HG02571 (cell line): ENCODE measurements around the gene BGN.

Experiments
- ATAC-seq: cut with Tn5 transposase; IDR thresholded peaks from one replicate; pipeline ENCODE4 v1.9.1; 2021; ENCODE audit warnings: mild to moderate bottlenecking, moderate library complexity; ENCODE audit not compliant: unreplicated experiment

The BGN gene

GRCh38 chrX:153494541-153495361 is at the start of gene BGN:
Gene BGN, plus strand, starts transcription at chrX:153494980. Its CDS starts 9,652 bp downstream, at chrX:153504632.
- ATAC-seq, result no peak

- no peak for ATAC-seq
These were observed 49.5 kb upstream of the BGN start for GRCh38 chrX:153445106-153445855.

GRCh38 chrX:153445856-153446635 is 48.7 kb upstream of the BGN start, which contains the start of gene TREX2:
Gene TREX2, minus strand, starts transcription at chrX:153446056. Its CDS starts 626 bp downstream, at chrX:153445430.
- no peak for ATAC-seq

- ATAC-seq, result no peak
These were observed 48.2 kb upstream of the BGN start for GRCh38 chrX:153446636-153446936.

GRCh38 chrX:153446950-153447580 is 47.7 kb upstream of the BGN start:
- ATAC-seq, result no peak

GRCh38 chrX:153447581-153447960 is 47.2 kb upstream of the BGN start:
- ATAC-seq, result no peak

GRCh38 chrX:153448556-153449367 is 46.0 kb upstream of the BGN start:
- no peak for ATAC-seq

- ATAC-seq, result no peak
These were observed 45.2 kb upstream of the BGN start for GRCh38 chrX:153449368-153450113.

GRCh38 chrX:153450114-153450948 is 44.4 kb upstream of the BGN start:
- ATAC-seq, result no peak

GRCh38 chrX:153450949-153451277 is 43.9 kb upstream of the BGN start:
- no peak for ATAC-seq

GRCh38 chrX:153454901-153455550 is 39.8 kb upstream of the BGN start:
- ATAC-seq, result no peak

GRCh38 chrX:153455571-153455970 is 39.2 kb upstream of the BGN start:
- ATAC-seq, result no peak

- ATAC-seq, result no peak
These were observed 38.6 kb upstream of the BGN start for GRCh38 chrX:153456161-153456560.

GRCh38 chrX:153456704-153457103 is 38.1 kb upstream of the BGN start:
- no peak for ATAC-seq

- no peak for ATAC-seq
These were observed 37.5 kb upstream of the BGN start for GRCh38 chrX:153457136-153457825.

GRCh38 chrX:153457827-153458466 is 36.8 kb upstream of the BGN start:
- no peak for ATAC-seq

- no peak for ATAC-seq
These were observed 36.3 kb upstream of the BGN start for GRCh38 chrX:153458476-153458875.
